Measurements from ENCODE around the gene GALM. TPM values are rescaled to one million over a fixed set of nuclear protein-coding genes. Genes with fewer than 3 reads are reported as not detected.

The GALM gene
- total and polyA plus RNA-seq, 10 of the 15 experiments (the other 5 are each of a cell fraction or from before 2014, with no cell fraction given) = 1.1 to 4.0 (median 1.7) TPM

- Histone ChIP-seq H3K79me2 (ENCODE audit: control insufficient read depth, insufficient read depth, low read length) (no peaks in the 10 kb centered on the region), H3K4me1 (ENCODE audit: control insufficient read depth, insufficient read depth, low read length) (peaks cover 30% of the 10 kb centered on the region), H3K4me2 (ENCODE audit: control insufficient read depth, insufficient read depth) (no peak overlapping the region), H3K27ac (ENCODE audit: control insufficient read depth, insufficient read depth) (no peak overlapping the region), H3K4me3 (no peak overlapping the region), H4K20me1 (ENCODE audit: control insufficient read depth, insufficient read depth) (no peaks in the 10 kb centered on the region), H3K9me3 (replicated peaks; ENCODE audit: control insufficient read depth, insufficient read depth, low read length) (no peaks in the 10 kb centered on the region), H3K27me3 (replicated peaks in 1 of 2; ENCODE audit: control insufficient read depth in 2 of 2, insufficient read depth in 2 of 2, low read length in 1 of 2) (no peaks in the 10 kb centered on the region), H3K36me3 (ENCODE audit: control insufficient read depth in 2 of 2, insufficient read depth in 2 of 2, low read length in 1 of 2) (no peaks in the 10 kb centered on the region), H2AFZ (ENCODE audit: control insufficient read depth, low read depth, low read length) (no peak overlapping the region), H3K9ac (ENCODE audit: control insufficient read depth, insufficient read depth, low read length) (no peak overlapping the region)
- WGBS (ENCODE audit: insufficient coverage, insufficient replicate concordance, low lambda C conversion rate, missing lambda C conversion rate) = 71% methylated on average over 4 of the region's 4 CpGs
- BruUV-seq (replicated peaks) = no TSS peak
- ChIA-PET CTCF (interaction anchor here (18.7 kb wide), 1 partner anchor 141 kb away, joined by 370 read pairs; no protein-coding TSS in a partner anchor), SMC1A (ENCODE audit: uncharacterized antibody, unreplicated experiment) (interaction anchor here (0.8 to 9.9 kb wide), 3 partner anchors 22 to 139 kb away, joined by 3 to 201 read pairs (median 3); partner anchors contain the start of gene GALM), POLR2A (interaction anchor here (0.5 to 0.6 kb wide), 2 partner anchors 95 to 303 kb away, joined by 3 read pairs; no protein-coding TSS in a partner anchor), RAD21 (ENCODE audit: unreplicated experiment) (no interaction called here)
- FAIRE-seq (no peak), ATAC-seq (no peak), DNase-seq (ENCODE audit: low read depth, low spot score) (no peak)
- in situ Hi-C loops (cut with MboI) = no loop called here
- intact Hi-C loops (cut with micrococcal nuclease; ENCODE audit: unreplicated experiment) = no loop called here
- TF ChIP-seq SREBF2 (IDR thresholded peaks at IDR 0.05; ENCODE audit: low read length) (no peak), ZNF592 (IDR thresholded peaks at IDR 0.05) (no peak), ASH2L (IDR thresholded peaks at IDR 0.05; ENCODE audit: borderline replicate concordance, low read depth) (no peak), TBL1XR1 (IDR thresholded peaks at IDR 0.05; ENCODE audit: low read depth, low read length) (no peak), USF2 (IDR thresholded peaks at IDR 0.05; ENCODE audit: borderline replicate concordance, low read depth, low read length) (no peak), SKIL (IDR thresholded peaks at IDR 0.05; ENCODE audit: low read depth, poor library complexity, severe bottlenecking) (no peak), NR2C1 (IDR thresholded peaks at IDR 0.05) (no peak), FOS (IDR thresholded peaks at IDR 0.05; ENCODE audit: borderline replicate concordance, extremely low read depth, insufficient read length) (no peak), ZNF274 (IDR thresholded peaks at IDR 0.05; ENCODE audit: insufficient read depth, insufficient read length) (no peak), MAX (IDR thresholded peaks at IDR 0.05; ENCODE audit: low read depth, low read length) (no peak), ZNF24 (IDR thresholded peaks at IDR 0.05) (no peak), LARP7 (IDR thresholded peaks at IDR 0.05) (no peak), POLR2AphosphoS5 (IDR thresholded peaks at IDR 0.05; ENCODE audit: low read length) (no peak), ZBTB4 (CRISPR knock-in tag; IDR thresholded peaks at IDR 0.05) (no peak)
Observed at GRCh38 chr2:38718601-38719000, 52.7 kb downstream of the GALM start.
